Mammary epithelial cell (primary cell): ENCODE results near the gene SUMF2.

Experiments used
- CTCF ChIP-seq, 2 donors: IDR thresholded peaks in 1 of 2; conservative IDR thresholded peaks in 1 of 2; 2 replicates each; pipeline ENCODE4 v1.5.1; 2011 to 2012; ENCODE audit warnings: inconsistent platforms in 2 of 2, low read length in 2 of 2, mild to moderate bottlenecking in 2 of 2, control low read depth in 1 of 2, low read depth in 1 of 2; ENCODE audit not compliant: insufficient read depth in 1 of 2; ENCODE audit errors: extremely low read depth in 1 of 2
- EZH2 ChIP-seq: IDR thresholded peaks from 2 replicates; pipeline ENCODE4 v1.6.1; 2012; ENCODE audit warnings: low read length, inconsistent platforms, borderline replicate concordance

GRCh38 chr7:56077681-56078080, 13.6 kb downstream of the SUMF2 start:
- TF ChIP-seq CTCF (conservative IDR thresholded peaks at IDR 0.05 in 1 of 2, IDR thresholded peaks at IDR 0.05 in 1 of 2; ENCODE audit: extremely low read depth in 1 of 2, insufficient read depth in 1 of 2, low read depth in 1 of 2, low read length in 2 of 2) = no peak
- TF ChIP-seq EZH2 = no peak
